MM.1S (cell line): ENCODE data around the gene PPP1R12B.

ENCODE experiments used
- DNase-seq: peaks from one replicate; pipeline ENCODE4 v3.0.0-alpha.2; 2015
- H2AFZ ChIP-seq: fragments of 300-600 bp; sonication (generic); 2 replicates; pipeline ENCODE4 v1.6.0; 2016; ENCODE audit warnings: antibody characterized with exemption, low read length
- H3F3A ChIP-seq: fragments of 300-600 bp; sonication (generic); 2 replicates; pipeline ENCODE4 v1.6.1; 2016; ENCODE audit warnings: mild to moderate bottlenecking, antibody characterized with exemption, low read length, moderate library complexity, mixed read lengths; ENCODE audit not compliant: insufficient read depth
- H3K27ac ChIP-seq: fragments of 300-600 bp; sonication (generic); 2 replicates; pipeline ENCODE4 v1.5.1; 2016; ENCODE audit warnings: mild to moderate bottlenecking, low read length
- H3K27me3 ChIP-seq: fragments of 300-600 bp; sonication (generic); replicated peaks from 2 replicates; pipeline ENCODE4 v1.6.0; 2016; ENCODE audit warnings: low read length; ENCODE audit not compliant: insufficient read depth
- H3K36me3 ChIP-seq: fragments of 300-600 bp; sonication (generic); replicated peaks from 2 replicates; pipeline ENCODE4 v1.6.1; 2016; ENCODE audit warnings: mild to moderate bottlenecking, low read length, mixed read lengths; ENCODE audit not compliant: insufficient read depth
- H3K4me1 ChIP-seq: fragments of 300-600 bp; sonication (generic); 2 replicates; pipeline ENCODE4 v1.6.1; 2016; ENCODE audit warnings: low read length, mixed read lengths
- H3K4me2 ChIP-seq: fragments of 300-600 bp; sonication (generic); 2 replicates; pipeline ENCODE4 v1.6.0; 2016; ENCODE audit warnings: low read depth, low read length
- H3K4me3 ChIP-seq: fragments of 300-600 bp; sonication (generic); 2 replicates; pipeline ENCODE4 v1.5.1; 2016; ENCODE audit warnings: low read length, mixed read lengths
- H3K79me2 ChIP-seq: fragments of 300-600 bp; sonication (generic); 2 replicates; pipeline ENCODE4 v1.6.1; 2016; ENCODE audit warnings: mixed run types, low read length, mixed read lengths
- H3K9ac ChIP-seq: fragments of 300-600 bp; sonication (generic); 2 replicates; pipeline ENCODE4 v1.6.1; 2016; ENCODE audit warnings: low read length, mixed read lengths
- H3K9me2 ChIP-seq: fragments of 300-600 bp; sonication (generic); replicated peaks from 2 replicates; pipeline ENCODE4 v1.6.1; 2016; ENCODE audit warnings: mild to moderate bottlenecking, low read length, mixed read lengths; ENCODE audit not compliant: insufficient read depth
- H3K9me3 ChIP-seq: fragments of 300-600 bp; sonication (generic); replicated peaks from 2 replicates; pipeline ENCODE4 v1.6.1; 2016; ENCODE audit warnings: mild to moderate bottlenecking, low read length, mixed read lengths; ENCODE audit not compliant: insufficient read depth
- H4K20me1 ChIP-seq: fragments of 300-600 bp; sonication (generic); 2 replicates; pipeline ENCODE4 v1.6.1; 2016; ENCODE audit warnings: mild to moderate bottlenecking, low read length, moderate library complexity, mixed read lengths; ENCODE audit not compliant: insufficient read depth
- CTCF ChIP-seq: fragments of 300-600 bp; sonication (generic); IDR thresholded peaks from 2 replicates; pipeline ENCODE4 v1.5.1; 2016; ENCODE audit warnings: antibody characterized with exemption, low read length, mixed read lengths
- EZH2 ChIP-seq: fragments of 300-600 bp; sonication (generic); optimal IDR thresholded peaks from 2 replicates; pipeline ENCODE3; 2017; ENCODE audit warnings: low read depth, mild to moderate bottlenecking, antibody characterized with exemption, low read length, mixed read lengths
- EZH2phosphoT487 ChIP-seq: fragments of 300-600 bp; sonication (generic); IDR thresholded peaks from 2 replicates; pipeline ENCODE4 v1.6.1; 2018; ENCODE audit warnings: antibody characterized with exemption, low read length

The PPP1R12B gene

DNA sequence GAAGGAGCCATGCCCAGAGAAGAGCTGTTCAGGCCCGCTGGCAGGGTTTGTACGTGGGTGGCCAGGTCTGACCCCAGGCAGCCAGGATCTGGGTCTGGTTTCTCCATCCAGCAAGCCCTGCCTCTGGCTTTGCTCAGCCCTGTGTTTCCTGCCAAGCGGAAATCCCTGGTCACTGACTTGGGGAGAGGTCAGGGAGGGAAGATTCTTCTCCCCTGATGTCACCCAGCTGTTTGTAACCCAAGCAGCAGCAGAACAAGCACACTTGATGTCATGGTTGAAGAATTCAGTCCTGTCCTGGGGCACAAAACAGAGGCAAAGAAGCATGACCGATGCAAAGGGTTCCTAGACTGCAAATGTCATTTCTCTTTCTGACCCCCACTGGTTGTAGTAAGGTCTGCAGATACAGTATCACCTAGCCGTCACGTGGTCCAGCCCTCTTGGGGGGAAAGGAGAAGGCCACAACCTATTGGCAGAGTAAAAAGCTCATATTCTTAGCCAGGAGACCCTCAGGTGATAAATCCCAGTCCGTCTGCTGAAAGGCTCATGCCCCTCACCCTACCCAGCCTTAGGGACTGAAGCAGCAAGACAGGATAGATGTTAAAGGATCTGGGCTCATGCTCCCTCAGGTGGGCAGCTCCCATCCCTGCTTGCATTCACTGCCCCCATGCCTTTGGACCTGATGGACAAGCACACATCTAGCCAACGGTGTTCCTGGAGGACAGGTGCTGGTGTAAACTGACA is 240.9 kb downstream of the PPP1R12B start:
- no peak for TF ChIP-seq CTCF
- TF ChIP-seq EZH2phosphoT487 = no peak
- no peak for TF ChIP-seq EZH2
- no peaks in the 10 kb centered on the region for H4K20me1 ChIP-seq
- H3K9me3 ChIP-seq = no peaks in the 10 kb centered on the region
- no peak overlapping the region for H3K27ac ChIP-seq
- no peaks in the 10 kb centered on the region for H3F3A ChIP-seq
- H3K9me2 ChIP-seq = no peaks in the 10 kb centered on the region
- DNase-seq = no peak
- no peak overlapping the region for H3K4me3 ChIP-seq
- no peak overlapping the region for H3K4me2 ChIP-seq
- no peaks in the 10 kb centered on the region for H3K27me3 ChIP-seq
- no peaks in the 10 kb centered on the region for H3K79me2 ChIP-seq
- H3K36me3 ChIP-seq = no peaks in the 10 kb centered on the region
- no peak overlapping the region for H3K9ac ChIP-seq
- no peak overlapping the region for H2AFZ ChIP-seq
- no peaks in the 10 kb centered on the region for H3K4me1 ChIP-seq

DNA sequence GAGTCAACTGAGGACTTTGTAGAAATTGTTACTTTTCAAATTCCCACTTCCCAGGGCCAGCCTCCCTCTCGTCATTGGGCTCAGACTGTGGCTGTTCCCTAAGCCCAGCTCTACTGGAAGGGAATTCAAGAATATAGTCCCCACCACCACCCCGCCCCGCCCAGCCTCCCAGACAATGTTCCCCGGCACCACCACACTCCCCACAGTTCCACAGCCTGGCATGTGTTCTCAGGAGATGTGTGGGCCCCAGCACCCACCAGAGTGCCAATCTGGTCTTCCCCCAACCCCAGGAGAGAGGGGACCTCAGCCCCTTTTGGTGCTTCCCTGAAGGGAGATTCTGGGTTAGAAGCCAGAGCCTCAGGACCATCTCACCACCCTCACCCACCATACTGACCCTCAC is 241.6 kb downstream of the PPP1R12B start:
- H3K9me3 ChIP-seq = no peaks in the 10 kb centered on the region
- no peaks in the 10 kb centered on the region for H3K4me1 ChIP-seq
- H3K9me2 ChIP-seq = no peaks in the 10 kb centered on the region
- no peak overlapping the region for H3K27ac ChIP-seq
- H3K9ac ChIP-seq = no peak overlapping the region
- H3K4me3 ChIP-seq = no peak overlapping the region
- no peak overlapping the region for H2AFZ ChIP-seq
- H3F3A ChIP-seq = no peaks in the 10 kb centered on the region
- DNase-seq = no peak
- no peak for TF ChIP-seq EZH2
- H3K27me3 ChIP-seq = no peaks in the 10 kb centered on the region
- H4K20me1 ChIP-seq = no peaks in the 10 kb centered on the region
- H3K79me2 ChIP-seq = no peaks in the 10 kb centered on the region
- H3K4me2 ChIP-seq = no peak overlapping the region
- no peaks in the 10 kb centered on the region for H3K36me3 ChIP-seq

DNA sequence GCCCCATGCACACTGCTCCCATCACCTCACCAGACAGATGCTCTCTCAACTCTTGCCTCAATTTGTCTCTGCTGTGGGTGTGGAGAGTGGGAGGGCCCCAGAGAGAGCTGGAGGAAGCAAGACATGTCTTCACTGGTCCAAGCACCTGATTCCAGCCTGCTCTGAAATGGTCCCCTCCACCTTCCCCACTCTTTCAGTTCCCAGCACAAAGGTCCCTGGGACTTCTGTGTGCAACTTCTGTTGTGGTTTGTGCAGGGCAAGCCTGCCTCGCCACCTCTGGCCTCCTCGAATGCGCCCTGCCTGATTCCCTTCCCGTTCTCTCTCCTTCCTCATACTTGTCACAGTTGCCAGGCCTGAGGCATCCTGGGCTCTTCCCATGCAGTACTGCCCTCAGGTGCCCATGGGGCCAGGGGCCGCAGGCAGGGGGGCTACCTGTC is 242.5 kb downstream of the PPP1R12B start:
- Histone ChIP-seq H3K4me2 (no peak overlapping the region), H2AFZ (no peak overlapping the region), H4K20me1 (no peaks in the 10 kb centered on the region)

More for the DNA sequence above, 242.5 kb downstream of the PPP1R12B start:
- H3K9ac ChIP-seq = no peak overlapping the region
- H3K9me3 ChIP-seq = no peaks in the 10 kb centered on the region
- no peak for DNase-seq
- TF ChIP-seq EZH2phosphoT487 (no peak), CTCF (no peak), EZH2 (no peak)
- no peak overlapping the region for H3K27ac ChIP-seq
- no peaks in the 10 kb centered on the region for H3K36me3 ChIP-seq
- no peaks in the 10 kb centered on the region for H3K27me3 ChIP-seq
- H3K4me1 ChIP-seq = no peaks in the 10 kb centered on the region
- no peaks in the 10 kb centered on the region for H3K9me2 ChIP-seq
- no peak overlapping the region for H3K4me3 ChIP-seq
- no peaks in the 10 kb centered on the region for H3K79me2 ChIP-seq
- H3F3A ChIP-seq = no peaks in the 10 kb centered on the region
